Endothelial cell of umbilical vein (primary cell): ENCODE results near the gene DCC. TPM values are rescaled to one million over a fixed set of nuclear protein-coding genes. Genes with fewer than 3 reads are reported as not detected.

Experiments
- BruUV-seq: library from RNA; stranded (reverse); fragments of 400-500 nt; replicated peaks from 2 replicates; lab custom pipeline; 2021; lab: Mats Ljungman, UMichigan
- CTCF ChIA-PET: fragments of 300-600, 350-600 bp; sonication (Branson Sonifier 250); formaldehyde crosslinking; loops from one replicate; lab custom pipeline; 2021; ENCODE audit warnings: antibody characterized with exemption, inconsistent platforms; lab: Charles Lee
- POLR2A ChIA-PET: fragments of 300-600, 350-600 bp; sonication (Branson Sonifier 250); formaldehyde crosslinking; loops from one replicate; lab custom pipeline; 2021; ENCODE audit warnings: antibody characterized with exemption, inconsistent platforms; lab: Charles Lee
- DNase-seq: peaks from one replicate; pipeline ENCODE4 v3.0.0-alpha.2; 2011; ENCODE audit warnings: low read depth, low spot score
- FAIRE-seq: peaks from 2 replicates; lab custom pipeline; 2011; peaks lifted over from hg19 to GRCh38; lab: Jason Lieb, UNC
- H2AFZ ChIP-seq: 2 replicates; pipeline ENCODE4 v1.6.0; 2012; ENCODE audit warnings: low read depth, low read length, control low read depth, inconsistent platforms
- H3K27ac ChIP-seq: 2 replicates; pipeline ENCODE4 v1.5.1; 2011; ENCODE audit warnings: low read depth, mild to moderate bottlenecking, control low read depth, low read length, moderate library complexity; ENCODE audit not compliant: insufficient read depth
- H3K27me3 ChIP-seq, 2 experiments: 2 replicates each; pipeline versions ENCODE4 v1.6.0 to v1.6.1; 2011; ENCODE audit warnings: low read length in 2 of 2, mixed read lengths in 1 of 2; ENCODE audit not compliant: control insufficient read depth in 2 of 2, insufficient read depth in 2 of 2
- H3K36me3 ChIP-seq, 2 experiments: 2 replicates in 1 of 2; 3 replicates in 1 of 2; pipeline ENCODE4 v1.5.1; 2011; ENCODE audit warnings: low read length in 2 of 2, mild to moderate bottlenecking in 1 of 2, moderate library complexity in 1 of 2; ENCODE audit not compliant: control insufficient read depth in 2 of 2, insufficient read depth in 2 of 2; ENCODE audit errors: extremely low read depth in 1 of 2
- H3K4me1 ChIP-seq: 3 replicates; pipeline ENCODE4 v1.5.1; 2011; ENCODE audit warnings: mild to moderate bottlenecking, low read length; ENCODE audit not compliant: control insufficient read depth, insufficient read depth; ENCODE audit errors: extremely low read depth
- H3K4me2 ChIP-seq: 2 replicates; pipeline ENCODE4 v1.6.1; 2011; ENCODE audit warnings: low read length, control low read depth, mixed read lengths; ENCODE audit not compliant: insufficient read depth
- H3K4me3 ChIP-seq, 3 experiments: fragments of 200-600 bp in 1 of 3; sonication (generic), shearing (Covaris generic) in 1 of 3; replicated peaks in 1 of 3; 2 replicates each; pipeline ENCODE4 v1.5.1; 2011 to 2016; ENCODE audit warnings: control low read depth in 3 of 3, low read length in 3 of 3, mild to moderate bottlenecking in 2 of 3, inconsistent platforms in 1 of 3, low read depth in 1 of 3, moderate library complexity in 1 of 3; ENCODE audit not compliant: insufficient read depth in 1 of 3
- H3K79me2 ChIP-seq: 2 replicates; pipeline ENCODE4 v1.6.0; 2012; ENCODE audit warnings: low read length, inconsistent platforms; ENCODE audit not compliant: control insufficient read depth, insufficient read depth
- H3K9ac ChIP-seq: replicated peaks from 2 replicates; pipeline ENCODE3; 2011; ENCODE audit warnings: low read length, control low read depth; ENCODE audit not compliant: insufficient read depth; ENCODE audit errors: extremely low read depth
- H3K9me1 ChIP-seq: replicated peaks from 3 replicates; pipeline ENCODE4 v1.6.0; 2011; ENCODE audit warnings: mild to moderate bottlenecking, low read length; ENCODE audit not compliant: control insufficient read depth, insufficient read depth; ENCODE audit errors: extremely low read depth
- H3K9me3 ChIP-seq: replicated peaks from 2 replicates; pipeline ENCODE4 v1.5.1; 2012; ENCODE audit warnings: low read length, inconsistent platforms; ENCODE audit not compliant: control insufficient read depth, insufficient read depth
- H4K20me1 ChIP-seq: replicated peaks from 2 replicates; pipeline ENCODE3; 2011; ENCODE audit warnings: mild to moderate bottlenecking, low read length; ENCODE audit not compliant: control insufficient read depth, insufficient read depth; ENCODE audit errors: extremely low read depth
- CTCF ChIP-seq, 2 donors: IDR thresholded peaks; 1 replicate in 1 of 2; 2 replicates in 1 of 2; pipeline ENCODE4 v1.5.1; 2011; ENCODE audit warnings: low read length in 2 of 2, mild to moderate bottlenecking in 2 of 2, moderate library complexity in 2 of 2, control low read depth in 1 of 2, inconsistent platforms in 1 of 2, low read depth in 1 of 2; ENCODE audit not compliant: insufficient read depth in 1 of 2; ENCODE audit errors: extremely low read depth in 1 of 2
- EZH2 ChIP-seq: IDR thresholded peaks from 2 replicates; pipeline ENCODE4 v1.6.1; 2012; ENCODE audit warnings: borderline replicate concordance, low read depth, mild to moderate bottlenecking, moderate library complexity, low read length, inconsistent platforms; ENCODE audit not compliant: severe bottlenecking
- FOS ChIP-seq: IDR thresholded peaks from 2 replicates; pipeline ENCODE4 v1.6.1; 2011; ENCODE audit warnings: mild to moderate bottlenecking, low read length, moderate library complexity, borderline replicate concordance; ENCODE audit not compliant: insufficient read depth
- GATA2 ChIP-seq: IDR thresholded peaks from 2 replicates; pipeline ENCODE4 v1.7.0; 2011; ENCODE audit warnings: low read depth, mild to moderate bottlenecking, moderate library complexity, mixed read lengths, low read length; ENCODE audit not compliant: insufficient read length, insufficient read depth
- JUN ChIP-seq: IDR thresholded peaks from 2 replicates; pipeline ENCODE4 v1.6.1; 2011; ENCODE audit warnings: borderline replicate concordance, low read depth; ENCODE audit not compliant: insufficient read length, insufficient read depth
- MAX ChIP-seq: IDR thresholded peaks from 2 replicates; pipeline ENCODE4 v1.6.1; 2011; ENCODE audit not compliant: insufficient read depth, insufficient read length
- MYC ChIP-seq: IDR thresholded peaks from one replicate; pipeline ENCODE4 v1.6.1; 2011; ENCODE audit warnings: mild to moderate bottlenecking, low read depth, low read length
- POLR2A ChIP-seq: IDR thresholded peaks from 2 replicates; pipeline ENCODE4 v1.6.1; 2012; ENCODE audit warnings: low read depth, mild to moderate bottlenecking, control low read depth, low read length
- POLR2AphosphoS5 ChIP-seq: IDR thresholded peaks from 2 replicates; pipeline ENCODE4 v1.6.1; 2012; ENCODE audit warnings: low read depth, mild to moderate bottlenecking, control low read depth, low read length, moderate library complexity; ENCODE audit not compliant: insufficient read depth
- dilution Hi-C: fragments of 300-500 bp; cut with MboI; formaldehyde crosslinking; loops from one replicate; pipeline ENCODE4 v1.15.0; 2019; ENCODE audit warnings: low sequenced_read_pairs; ENCODE audit not compliant: extremely low pct_ligation_motif_present
- intact Hi-C: fragments of 100-400 bp; cut with micrococcal nuclease; formaldehyde crosslinking; loops from one replicate; pipeline ENCODE4 v1.10.0; 2022
- polyA plus RNA-seq, 4 experiments: library from polyadenylated mRNA; depleted of rRNA in 3 of 4; stranded (reverse) in 3 of 4; unstranded in 1 of 4; fragments of >200 nt; gene quantifications; 2 replicates each; pipeline versions ENCODE4 v1.2.1 to v1.2.3, GENCODE V29; 2011 to 2012; ENCODE audit warnings: missing spikeins in 1 of 4
- total RNA-seq: library from RNA; stranded (reverse); gene quantifications from 2 replicates; pipeline ENCODE4 v1.2.3, GENCODE V29; 2021

The DCC gene
- total and polyA plus RNA-seq, 2 donors (not counting 3 experiments of a cell fraction or from before 2014, with no cell fraction given) = not detected

GRCh38 chr18:52652391-52652790, 312.4 kb downstream of the DCC start:
- Histone ChIP-seq H3K9ac (no peak overlapping the region), H4K20me1 (no peaks in the 10 kb centered on the region), H3K9me1 (no peaks in the 10 kb centered on the region), H3K4me2 (no peak overlapping the region), H3K36me3 (no peaks in the 10 kb centered on the region), H3K4me1 (no peaks in the 10 kb centered on the region), H3K27me3 (no peaks in the 10 kb centered on the region), H3K27ac (no peak overlapping the region), H3K79me2 (no peaks in the 10 kb centered on the region), H3K4me3 (no peak overlapping the region), H3K9me3 (no peaks in the 10 kb centered on the region), H2AFZ (no peak overlapping the region)
- dilution Hi-C loops (no loop called here), intact Hi-C loops (no loop called here)
- FAIRE-seq (no peak), DNase-seq (no peak)
- ChIA-PET CTCF (no interaction called here), POLR2A (no interaction called here)
- TF ChIP-seq EZH2 (no peak), POLR2A (no peak), FOS (no peak), POLR2AphosphoS5 (no peak), MYC (no peak), GATA2 (no peak), JUN (no peak), CTCF (IDR thresholded peaks at IDR 0.05; ENCODE audit: extremely low read depth in 1 of 2, insufficient read depth in 1 of 2, low read depth in 1 of 2, low read length in 2 of 2) (no peak), MAX (no peak)
- BruUV-seq = no TSS peak
